HG02938 (cell line): ENCODE data around the gene SLC18A2.
A peak's percentile ranks its signal among the peaks of the same experiment; 100 is the strongest.
"Not testable (repeated sequence)": the region's sequence is repeated elsewhere in the genome, so short reads cannot be mapped to it uniquely, and the experiment has no call there.

Experiments used
- ATAC-seq: cut with Tn5 transposase; IDR thresholded peaks from one replicate; pipeline ENCODE4 v1.9.1; 2021; ENCODE audit warnings: mild to moderate bottlenecking, moderate library complexity; ENCODE audit not compliant: unreplicated experiment

Gene SLC18A2

DNA sequence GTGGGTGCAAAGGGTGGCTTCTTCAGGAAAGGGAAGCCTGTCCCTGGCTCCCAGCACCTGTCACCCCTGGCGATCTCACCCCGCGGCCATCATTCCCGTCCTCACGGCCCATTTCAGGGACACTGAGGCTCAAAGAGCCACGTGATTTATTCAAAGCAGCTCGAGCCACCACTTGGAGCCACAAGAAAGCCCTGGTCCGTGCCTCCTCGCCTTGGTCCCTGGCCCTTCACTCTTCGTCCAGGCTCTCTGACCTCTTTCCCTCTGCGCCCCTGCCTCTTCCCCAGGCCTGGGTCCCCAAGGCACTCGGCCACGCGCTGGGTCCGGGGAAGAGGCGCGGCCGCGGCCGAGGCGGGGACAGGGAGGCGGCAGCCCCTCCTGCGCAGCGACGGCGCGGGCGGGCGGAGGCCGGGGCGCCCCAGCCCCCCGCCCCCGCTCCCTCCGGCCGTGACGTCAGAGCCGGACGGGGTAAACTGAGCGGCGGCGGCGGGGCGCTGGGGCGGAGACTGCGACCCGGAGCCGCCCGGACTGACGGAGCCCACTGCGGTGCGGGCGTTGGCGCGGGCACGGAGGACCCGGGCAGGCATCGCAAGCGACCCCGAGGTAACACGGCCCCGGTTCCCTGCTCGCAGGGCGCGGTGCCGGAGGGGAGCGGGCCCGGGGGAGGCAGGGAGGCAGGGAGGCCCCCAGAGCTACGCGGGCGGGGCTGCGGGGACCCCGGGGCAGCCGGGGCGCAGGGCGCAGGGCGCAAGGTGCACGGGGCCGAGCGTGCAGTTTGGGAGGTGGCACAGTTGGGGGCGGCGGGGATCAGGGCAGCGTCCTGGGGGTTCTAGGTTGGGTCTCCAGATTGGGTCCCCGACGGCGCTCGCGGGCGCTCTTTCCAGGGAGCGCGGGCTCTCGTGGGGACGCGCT, at the start of gene SLC18A2:
Gene SLC18A2 (plus strand): TSS at position 494 of the 909 bp plus-strand sequence. CDS start 580 bp downstream, outside the sequence.
- no peak for ATAC-seq

GRCh38 chr10:117197189-117197588, 43.7 kb upstream of the SLC18A2 start, which contains the start of gene KCNK18:
Gene KCNK18 (plus strand): TSS chr10:117197489. CDS start chr10:117197489, 0 bp downstream.
- no peak for ATAC-seq

DNA sequence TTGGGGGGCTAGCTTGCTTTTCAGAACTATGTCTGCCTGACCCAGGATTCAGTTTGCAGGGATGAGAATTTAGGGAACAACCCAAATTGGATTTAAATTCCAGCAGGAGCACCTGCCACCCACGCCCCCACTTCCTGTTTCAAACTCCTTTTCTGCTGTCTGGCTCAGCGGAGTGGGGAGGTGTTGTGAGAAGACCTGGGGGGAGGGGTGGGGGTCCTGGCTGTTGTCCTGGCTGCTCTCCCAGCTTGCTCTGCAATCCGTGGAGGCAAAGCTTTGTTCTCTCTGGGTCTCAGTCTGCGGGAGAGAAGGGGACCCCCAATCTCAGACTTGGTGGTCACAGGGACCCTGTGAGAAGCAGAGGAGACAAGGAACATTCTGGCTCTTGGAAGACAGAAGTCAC, 42.8 kb upstream of the SLC18A2 start:
- ATAC-seq, result no peak

DNA sequence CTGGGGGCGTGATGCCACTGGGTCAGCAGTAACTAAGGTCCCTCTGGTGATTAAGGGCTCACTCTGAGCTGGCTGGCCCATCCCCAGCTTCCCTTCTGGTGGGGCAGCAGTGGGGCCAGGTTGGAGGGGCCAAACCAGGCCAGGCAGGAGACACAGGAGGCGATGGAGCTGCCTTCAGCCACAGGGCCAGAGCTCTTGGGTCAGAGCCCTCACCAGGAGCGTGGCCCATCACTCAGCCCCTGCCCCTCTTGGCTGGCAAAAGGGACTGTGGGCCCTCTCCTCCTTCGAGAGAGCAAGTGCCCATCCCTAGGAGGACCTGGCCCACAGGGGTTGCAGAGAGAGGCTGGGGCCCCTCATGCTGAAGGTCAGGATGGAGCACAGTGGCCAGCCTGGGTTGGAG, 39.1 kb upstream of the SLC18A2 start:
- no peak for ATAC-seq

DNA sequence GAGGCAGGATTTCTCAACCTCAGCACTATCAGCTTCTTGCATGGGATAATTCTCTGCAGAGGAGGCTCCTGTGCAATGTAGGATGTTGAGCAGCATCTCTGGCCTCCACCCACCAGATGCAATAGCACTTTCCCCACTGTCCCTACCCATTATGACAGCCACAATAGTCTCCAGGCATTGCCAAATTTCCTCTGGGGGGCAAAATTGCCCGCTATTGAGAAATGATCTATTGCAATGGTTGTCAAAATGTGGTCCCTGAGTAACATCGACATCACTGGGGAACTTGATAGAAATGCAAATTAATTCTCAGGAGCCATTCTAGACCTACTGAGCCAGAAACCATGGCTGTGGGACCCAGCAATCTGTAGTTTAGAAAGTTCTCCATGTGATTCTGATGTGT, 36.6 kb upstream of the SLC18A2 start:
- no peak for ATAC-seq

DNA sequence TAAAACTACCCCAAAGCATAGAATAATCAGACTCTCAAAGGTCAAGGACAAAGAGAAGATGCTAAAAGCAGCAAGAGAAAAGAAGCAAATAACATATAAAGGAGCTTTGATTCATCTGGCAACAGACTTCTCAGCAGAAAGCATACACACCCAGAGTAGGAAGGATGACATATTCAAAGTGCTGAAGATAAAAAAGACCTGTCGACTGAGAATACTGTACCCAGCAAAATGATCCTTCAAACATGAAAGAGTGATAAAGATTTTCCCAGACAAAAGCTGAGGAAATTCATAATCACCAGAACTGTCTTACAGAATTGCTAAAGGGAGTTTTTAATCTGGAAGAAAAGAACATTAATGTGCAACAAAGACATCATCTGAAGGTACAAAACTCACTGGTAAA, 28.7 kb upstream of the SLC18A2 start:
- ATAC-seq, result no peak

- ATAC-seq, result no peak
Measured at GRCh38 chr10:117214401-117214800, 26.5 kb upstream of the SLC18A2 start.

GRCh38 chr10:117215079-117215478, 25.8 kb upstream of the SLC18A2 start:
- no peak for ATAC-seq

- ATAC-seq, result no peak
Measured at GRCh38 chr10:117216028-117216427, 24.9 kb upstream of the SLC18A2 start.

GRCh38 chr10:117216611-117217195, 24.2 kb upstream of the SLC18A2 start:
- ATAC-seq, result peak; percentile 66

DNA sequence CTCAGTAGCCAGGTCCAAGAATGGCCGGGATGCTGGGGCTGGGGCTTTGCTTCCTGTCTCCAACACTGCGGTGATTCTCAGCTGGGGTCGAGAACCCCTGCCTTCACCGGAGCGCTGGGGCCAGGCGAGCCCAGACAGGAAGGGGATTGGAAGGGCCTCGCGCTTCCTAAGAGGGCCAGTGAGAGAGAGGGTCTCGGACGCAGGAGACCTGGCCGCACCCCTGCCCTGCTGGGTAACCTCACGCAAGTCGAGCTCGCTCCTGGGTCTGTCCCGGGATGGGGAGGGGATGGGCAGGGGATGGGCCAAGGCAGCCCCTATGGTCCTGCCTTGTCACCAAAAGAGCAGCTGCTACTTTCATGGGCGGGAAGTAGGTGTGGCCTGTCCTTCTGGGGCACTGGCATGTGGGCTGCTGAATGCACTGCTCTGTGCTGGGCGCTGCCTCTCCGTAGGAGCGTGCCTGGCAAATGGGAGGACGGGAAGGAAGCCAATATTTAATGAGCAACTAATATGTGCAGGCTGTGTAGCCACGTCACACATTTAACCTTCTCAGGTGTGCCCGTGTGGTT, 23.6 kb upstream of the SLC18A2 start:
- peak; percentile 57 for ATAC-seq

GRCh38 chr10:117218654-117219053, 22.3 kb upstream of the SLC18A2 start:
- ATAC-seq, result no peak

- ATAC-seq, result no peak
Measured at GRCh38 chr10:117221156-117221711, 19.7 kb upstream of the SLC18A2 start.

DNA sequence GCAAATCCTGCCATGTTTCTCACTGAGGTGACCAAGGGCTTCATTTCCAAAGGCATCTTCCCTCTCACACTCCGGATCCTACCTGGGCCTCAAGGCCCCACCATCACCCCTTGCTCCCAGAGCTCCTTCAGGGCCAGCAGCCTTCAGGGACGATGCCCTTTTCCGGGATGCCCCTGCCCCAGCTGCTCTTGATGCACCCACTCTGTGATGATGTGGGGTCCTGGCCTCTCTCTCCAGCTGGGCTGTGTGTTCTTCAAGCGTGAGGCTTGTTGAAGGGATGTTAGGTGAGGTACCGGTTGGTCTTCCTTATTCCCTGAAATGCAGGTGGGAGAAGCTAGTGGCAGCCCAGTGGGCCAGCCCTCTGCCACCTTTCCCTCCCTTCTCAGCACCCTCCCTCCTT, 18.4 kb upstream of the SLC18A2 start:
- ATAC-seq, result no peak

- ATAC-seq, result no peak
Measured at GRCh38 chr10:117222976-117223692, 17.8 kb upstream of the SLC18A2 start.

DNA sequence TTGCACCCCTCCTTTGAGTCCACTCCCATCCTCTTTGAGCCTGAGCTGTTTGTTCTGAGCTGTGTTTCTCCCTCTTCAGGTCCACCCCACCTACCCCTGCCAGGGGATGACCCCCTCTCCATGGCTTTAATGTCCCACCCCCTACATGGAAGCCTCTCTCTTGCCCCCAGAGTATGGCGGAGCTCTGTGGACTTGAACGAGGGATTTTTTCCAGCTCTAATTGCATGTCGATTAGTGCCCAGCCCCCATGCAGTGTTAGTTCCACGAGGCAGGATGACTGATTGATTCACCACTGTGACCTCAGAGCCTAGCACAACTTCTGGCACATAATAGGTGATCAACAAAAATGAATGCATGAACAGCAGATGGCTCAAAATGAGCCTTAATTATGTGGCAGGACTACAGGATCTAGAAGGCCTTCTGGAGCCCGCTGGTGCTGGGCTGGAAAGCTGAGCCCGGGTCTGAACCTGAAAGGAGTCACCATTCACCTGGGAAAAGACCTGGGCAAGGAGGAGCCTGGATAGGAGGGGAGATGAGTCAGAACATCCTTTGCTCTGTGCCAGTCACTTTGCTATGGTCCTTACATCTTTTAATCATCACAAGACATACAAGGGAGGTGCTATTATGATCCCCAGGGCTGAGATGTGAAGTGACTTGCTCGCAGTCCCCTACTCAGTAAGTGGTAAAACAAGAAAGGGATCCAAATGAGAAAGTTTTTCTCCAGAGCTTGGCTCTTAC, 17.1 kb upstream of the SLC18A2 start:
- ATAC-seq, result no peak

DNA sequence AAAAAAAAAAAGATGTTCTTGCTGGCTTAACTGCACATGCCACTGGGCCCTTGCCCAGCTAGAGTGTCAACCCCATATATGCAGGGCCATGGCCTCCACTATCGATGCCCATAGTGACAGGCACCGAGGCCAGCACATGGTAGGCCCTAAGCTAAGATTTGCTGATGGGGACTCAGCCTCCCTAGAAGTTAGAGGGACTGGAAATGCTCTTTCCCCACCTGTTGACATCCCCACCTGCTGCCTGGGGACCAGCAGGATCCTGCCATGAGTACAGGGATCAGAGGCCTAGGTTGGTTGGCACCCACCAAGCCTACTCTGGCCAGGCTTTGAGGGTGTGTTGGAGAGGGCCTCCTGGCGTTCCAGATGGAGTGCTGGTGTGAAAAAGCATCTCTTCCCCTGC, 16.0 kb upstream of the SLC18A2 start:
- no peak for ATAC-seq

DNA sequence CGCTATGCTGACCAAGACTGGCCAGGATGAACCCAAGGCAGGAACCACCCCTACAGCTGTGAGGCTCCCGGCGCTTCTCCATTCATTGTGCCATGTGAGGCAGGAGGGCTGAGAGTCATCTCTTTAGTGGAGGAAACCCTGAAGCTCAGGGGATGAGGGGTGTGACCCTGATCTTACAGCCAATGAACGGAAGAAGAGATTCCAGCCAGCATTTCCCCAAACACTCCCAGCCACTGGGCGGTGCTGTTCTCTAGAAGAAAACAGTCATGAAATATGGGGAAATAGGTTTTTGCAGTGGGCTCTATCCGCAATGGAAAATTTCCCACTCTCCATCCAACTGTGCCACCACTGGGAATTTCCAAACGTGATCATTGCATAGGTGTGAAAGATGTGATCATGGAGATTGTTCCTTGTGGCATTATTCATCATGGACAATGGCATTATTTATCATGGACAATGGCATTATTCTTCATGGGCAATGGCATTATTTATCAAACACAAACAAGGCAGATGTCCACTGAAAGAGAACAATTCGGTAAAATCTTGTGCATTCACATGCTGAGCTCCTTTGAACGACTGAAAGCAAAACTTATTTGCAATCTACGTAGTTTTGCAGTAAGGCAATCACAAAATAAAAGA, 14.0 kb upstream of the SLC18A2 start:
- ATAC-seq, result no peak

DNA sequence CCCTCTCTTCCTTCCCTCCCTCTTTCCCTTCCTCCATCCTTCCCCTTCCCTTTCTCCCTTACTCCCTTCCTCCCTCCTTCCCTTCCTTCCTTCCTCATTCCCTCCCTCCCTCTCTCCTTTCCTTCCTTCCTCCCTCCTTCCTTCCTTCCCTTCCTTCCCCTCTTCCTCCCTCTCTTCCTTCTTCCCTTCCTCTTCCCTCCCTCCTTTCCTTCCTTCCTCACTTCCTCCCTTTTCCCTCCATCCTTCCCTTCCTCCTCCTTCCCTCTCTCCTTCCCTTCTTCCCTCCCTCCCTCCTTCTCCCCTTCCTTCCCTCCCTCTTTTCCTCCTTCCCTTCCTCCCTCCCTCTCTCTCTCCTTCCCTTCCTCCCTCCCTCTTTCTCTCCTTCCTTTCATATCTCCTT, 12.7 kb upstream of the SLC18A2 start:
- no peak for ATAC-seq

DNA sequence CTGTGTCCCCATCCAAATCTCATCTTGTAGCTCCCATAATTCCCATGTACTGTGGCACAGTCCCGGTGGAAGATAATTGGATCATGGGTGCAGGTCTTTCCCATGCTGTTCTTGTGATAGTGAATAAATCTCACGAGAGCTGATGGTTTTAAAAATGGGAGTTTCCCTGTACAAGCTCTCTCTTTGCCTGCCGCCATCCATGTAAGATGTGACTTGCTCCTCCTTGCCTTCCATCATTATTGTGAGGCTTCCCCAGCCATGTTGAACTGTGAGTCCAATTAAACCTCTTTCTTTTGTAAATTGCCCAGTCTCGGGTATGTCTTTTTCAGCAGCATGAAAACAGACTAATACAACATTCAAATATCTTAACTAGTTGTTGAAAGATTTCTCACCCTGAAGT, 10.8 kb upstream of the SLC18A2 start:
- ATAC-seq, result not testable (repeated sequence)
